HT-29 (cell line): ENCODE results near the gene KIAA0930. TPM values are rescaled to one million over a fixed set of nuclear protein-coding genes. Genes with fewer than 3 reads are reported as not detected.

Experiments
- DNase-seq: peaks from one replicate; pipeline ENCODE4 v3.0.0-alpha.2; 2015; ENCODE audit warnings: low spot score
- total RNA-seq: library from RNA; depleted of rRNA; stranded (reverse); fragments of >200 nt; shearing (Covaris generic); gene quantifications from 2 replicates; pipeline ENCODE4 v1.2.3, GENCODE V29; 2014

KIAA0930 gene
- total RNA-seq, 1 experiment from 2014 or later: 43.2 TPM

DNA sequence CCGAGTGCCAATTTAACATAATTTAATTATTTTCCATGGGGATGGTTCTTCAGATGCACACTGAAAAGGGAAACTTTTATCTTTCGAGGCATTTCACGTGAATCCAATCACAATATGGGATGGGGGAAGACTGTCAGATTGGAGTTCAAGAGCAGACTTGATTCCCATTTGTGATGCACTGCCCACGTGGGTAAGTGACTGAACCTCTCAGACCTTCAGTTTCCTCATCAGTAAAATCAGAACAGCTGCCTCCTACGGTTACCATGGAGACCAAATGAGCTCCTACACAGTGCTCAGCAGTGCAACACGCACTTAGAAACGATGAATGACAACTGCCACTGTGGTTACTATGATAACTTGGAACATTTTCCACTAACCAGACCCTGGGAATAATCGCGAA lies 21.7 kb downstream of the KIAA0930 start:
- peak; percentile 8 for DNase-seq

DNA sequence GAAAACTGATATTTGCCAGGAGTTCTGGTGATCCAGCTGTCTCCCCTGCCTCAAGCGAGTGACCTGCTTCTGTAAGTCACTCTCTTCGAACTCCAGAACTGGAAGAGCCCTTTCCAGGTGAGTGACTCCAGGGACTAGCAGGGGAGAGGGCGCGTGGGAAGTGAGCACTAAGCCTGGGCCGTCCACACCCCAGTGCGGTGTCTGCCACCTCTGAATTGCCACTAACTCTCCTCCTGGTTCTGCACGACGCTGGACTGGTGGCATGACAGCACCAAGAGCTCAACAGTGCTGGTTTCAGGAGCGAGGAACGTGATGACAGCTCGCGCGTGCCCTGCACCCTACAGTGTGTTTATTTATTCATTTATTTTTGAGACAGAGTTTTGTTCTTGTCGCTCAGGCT lies 22.9 kb downstream of the KIAA0930 start:
- no peak for DNase-seq

DNA sequence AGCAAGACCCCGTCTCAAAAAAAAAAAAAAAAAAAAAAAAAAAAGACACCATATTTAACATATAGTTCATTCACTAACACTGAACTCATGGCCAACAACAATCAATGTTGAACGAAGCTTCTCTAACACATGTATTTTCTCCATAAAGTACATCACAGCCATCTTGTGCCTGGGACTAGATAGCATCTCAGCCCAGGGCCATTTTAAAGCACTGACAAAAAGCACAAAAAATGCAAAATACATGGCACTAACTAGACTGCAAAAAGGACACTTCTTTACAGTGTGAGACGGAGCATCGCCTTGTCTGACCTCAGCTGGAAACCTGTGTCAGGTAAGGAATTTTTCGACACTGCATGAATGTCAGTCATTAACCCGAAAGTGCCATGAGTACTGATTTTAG lies 23.3 kb downstream of the KIAA0930 start:
- DNase-seq: no peak

DNA sequence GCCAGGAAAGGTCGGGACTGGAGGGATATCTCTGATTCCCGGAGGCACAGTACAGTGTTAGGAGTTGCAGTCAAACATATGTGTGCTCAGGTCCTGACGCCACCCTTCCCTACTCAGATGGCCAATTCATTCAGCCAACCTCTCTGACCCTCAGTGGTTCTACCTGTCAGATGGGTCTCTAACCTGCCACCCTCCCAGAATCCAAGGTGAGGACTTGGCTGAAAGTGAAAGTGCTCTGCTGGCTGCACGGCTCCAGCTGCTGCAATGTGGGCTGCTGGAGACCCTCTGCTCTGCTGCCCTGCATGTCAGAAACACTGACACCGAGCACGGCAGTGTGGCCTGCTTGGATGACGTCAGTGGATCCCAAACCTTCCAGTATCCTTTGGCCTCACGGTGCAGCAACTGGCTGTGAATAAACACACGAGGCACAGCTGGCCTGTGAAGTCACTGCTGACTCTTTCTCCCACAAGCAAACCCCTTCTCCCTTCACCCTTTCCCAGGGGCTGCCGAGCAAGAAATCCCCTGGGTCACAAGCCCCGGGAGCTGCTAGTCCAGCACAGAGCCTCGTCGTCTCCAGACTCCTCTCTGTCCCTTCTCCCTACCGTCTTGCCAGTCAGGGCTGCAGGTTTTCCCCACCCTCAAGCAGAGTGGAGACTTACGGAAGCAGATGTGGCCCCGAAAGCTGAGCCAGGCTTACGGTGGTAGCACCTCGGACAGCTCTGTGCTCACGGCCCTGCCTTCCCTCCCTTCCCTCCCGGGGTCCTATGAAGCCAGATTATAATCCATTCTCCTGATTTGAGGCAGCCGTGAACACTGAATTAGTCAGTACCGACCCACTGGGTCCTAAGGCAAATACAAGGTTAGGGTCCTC lies 24.3 kb downstream of the KIAA0930 start:
- no peak for DNase-seq

DNA sequence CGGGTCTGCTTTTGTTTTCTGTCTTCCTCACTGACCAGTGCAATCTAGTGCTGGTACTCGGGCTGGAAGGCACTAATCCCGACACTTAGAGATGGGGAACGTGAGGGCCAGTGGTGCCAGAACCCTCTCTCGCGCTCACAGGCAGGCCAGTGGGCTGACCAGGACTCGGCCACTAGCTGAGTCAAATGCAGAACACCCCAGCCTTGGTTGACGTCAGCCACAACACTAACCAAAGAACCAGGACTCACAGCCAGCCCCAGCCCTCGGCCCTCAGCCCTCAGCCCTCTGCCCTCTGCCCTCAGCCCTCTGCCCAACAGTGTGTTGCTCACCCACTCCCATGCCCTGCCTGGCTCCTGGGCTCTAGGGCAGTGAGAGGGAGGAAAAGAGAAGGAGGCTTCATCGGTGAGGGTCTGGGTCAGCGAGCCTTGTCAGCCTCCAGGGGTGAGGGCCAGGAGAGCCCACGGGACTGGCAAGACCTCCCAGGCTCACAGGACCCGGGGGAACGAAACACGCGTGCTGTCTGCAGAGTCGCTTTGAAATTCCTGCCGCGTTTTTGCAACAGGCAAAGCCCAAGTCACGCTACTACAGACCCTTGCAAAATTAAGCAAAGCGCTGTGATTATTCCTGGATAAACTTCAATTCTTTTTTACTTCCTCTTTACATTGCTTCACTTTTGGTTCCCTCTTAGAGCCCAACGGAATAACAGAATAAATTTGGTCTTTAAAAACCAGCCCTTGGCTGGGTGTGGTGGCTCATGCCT lies 27.5 kb downstream of the KIAA0930 start:
- no peak for DNase-seq

DNA sequence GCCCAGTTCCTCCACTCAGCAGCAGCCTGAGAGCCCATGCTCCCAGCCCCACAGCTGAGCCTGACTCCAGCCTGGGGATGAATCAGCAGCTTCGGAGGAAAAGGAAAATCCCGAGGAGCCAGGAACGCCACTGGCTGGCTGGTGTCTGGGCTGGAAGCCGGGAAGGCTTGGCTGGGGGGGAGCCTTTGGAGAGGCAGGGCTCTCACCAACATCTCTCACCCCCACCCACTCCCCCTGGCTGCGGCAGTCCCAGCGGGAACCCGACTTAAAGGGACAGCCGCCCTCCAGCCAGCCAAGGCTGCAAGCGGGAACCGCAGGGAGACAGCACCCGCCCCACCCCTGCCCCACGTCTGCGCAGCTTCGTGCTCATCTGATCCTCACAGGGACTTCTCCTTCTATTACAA lies 28.4 kb downstream of the KIAA0930 start:
- DNase-seq: no peak

DNA sequence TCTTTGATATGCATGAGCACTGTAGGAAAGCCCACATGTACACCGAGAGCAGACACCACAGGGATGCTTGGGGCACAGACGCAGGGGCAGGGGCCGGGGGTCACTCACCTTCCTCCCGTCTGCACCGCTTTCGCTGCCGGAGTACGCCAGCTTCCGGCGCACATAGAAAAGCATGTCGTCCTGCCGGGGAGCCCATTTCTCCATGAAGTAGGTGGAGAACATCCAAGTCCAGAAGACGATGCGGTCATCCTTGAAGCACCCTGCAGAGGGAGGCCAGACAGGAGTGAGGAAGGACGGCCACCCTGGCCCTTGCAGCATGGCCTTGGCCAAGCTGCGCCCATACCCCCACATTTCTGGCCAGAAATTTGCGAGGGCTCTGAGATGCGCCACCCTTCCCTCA lies 28.8 kb downstream of the KIAA0930 start:
- no peak for DNase-seq

DNA sequence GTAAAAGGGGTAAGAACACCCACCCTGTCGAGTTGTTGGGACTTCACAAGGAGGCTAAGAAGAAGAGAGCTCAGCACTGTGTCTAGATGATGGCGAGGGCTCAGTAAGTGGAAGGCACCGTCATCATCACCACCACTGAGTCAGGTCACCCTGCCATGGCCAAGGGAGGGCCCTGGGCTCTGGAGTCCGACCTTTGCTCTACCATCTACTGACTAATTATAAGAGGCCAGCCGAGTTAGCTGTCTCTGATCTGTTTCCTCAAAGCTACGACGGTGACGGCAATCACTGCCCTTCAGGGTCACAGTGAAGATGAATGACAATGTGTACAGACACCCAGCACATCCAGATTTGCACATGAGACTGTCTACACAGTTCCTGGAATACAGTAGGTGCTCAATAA lies 29.3 kb downstream of the KIAA0930 start:
- DNase-seq: no peak

DNA sequence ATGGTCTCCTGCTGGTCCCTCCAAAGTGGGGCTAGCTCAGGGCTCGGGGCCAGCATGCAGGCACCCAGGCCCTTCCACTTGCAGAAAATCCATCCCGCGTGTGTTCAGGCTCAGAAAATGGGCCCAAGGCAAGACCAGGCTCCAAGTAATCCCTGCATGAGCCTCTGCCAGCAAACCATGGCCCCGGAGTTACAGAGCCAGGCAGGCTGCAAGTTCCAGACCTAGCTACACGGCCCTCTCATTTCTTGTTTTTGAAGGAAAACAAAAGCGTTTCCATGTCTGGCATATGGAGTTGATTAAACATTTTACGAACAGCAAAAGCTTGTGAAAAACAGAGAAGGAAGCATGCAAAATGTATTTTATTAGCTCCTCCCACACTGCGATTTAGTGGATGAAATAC lies 29.7 kb downstream of the KIAA0930 start:
- no peak for DNase-seq

DNA sequence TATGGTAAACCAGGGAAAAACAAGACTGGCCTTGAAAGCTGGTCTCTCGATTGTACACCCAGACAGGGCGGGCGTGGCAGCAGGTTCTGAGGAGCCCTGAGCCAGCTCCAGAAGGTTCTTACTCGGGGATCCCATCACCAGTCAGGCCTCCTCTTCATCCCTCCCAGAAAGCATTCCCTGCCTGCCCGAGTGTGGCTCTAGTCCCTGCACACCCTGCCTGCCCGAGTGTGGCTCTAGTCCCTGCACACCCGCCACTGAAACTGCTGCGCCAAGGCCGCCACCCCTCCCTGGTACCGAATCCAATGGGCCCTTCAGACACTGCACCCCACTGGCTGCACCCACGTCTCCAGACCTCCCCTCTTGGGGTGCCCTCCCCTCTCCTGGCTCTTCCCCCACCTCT lies 30.1 kb downstream of the KIAA0930 start:
- no peak for DNase-seq

DNA sequence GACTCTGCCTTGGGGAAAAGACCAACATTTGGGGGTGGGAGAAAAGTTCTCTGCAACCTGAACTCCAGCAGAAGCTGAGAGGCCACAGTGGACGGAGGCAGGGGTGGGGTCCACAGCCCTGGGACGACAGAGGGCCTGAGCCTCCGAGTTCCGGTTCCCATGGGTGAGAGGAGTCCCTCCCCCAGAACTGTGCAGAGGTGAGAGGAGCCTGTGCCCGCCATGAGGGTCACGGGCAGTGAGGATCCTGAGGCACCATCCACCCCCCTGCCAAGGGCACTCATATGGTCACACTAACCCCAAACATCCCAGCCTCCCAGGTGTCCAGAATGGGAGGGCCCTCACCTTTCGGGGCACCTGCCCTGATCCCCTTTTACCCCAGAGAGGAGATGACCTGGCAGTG lies 30.5 kb downstream of the KIAA0930 start:
- no peak for DNase-seq

DNA sequence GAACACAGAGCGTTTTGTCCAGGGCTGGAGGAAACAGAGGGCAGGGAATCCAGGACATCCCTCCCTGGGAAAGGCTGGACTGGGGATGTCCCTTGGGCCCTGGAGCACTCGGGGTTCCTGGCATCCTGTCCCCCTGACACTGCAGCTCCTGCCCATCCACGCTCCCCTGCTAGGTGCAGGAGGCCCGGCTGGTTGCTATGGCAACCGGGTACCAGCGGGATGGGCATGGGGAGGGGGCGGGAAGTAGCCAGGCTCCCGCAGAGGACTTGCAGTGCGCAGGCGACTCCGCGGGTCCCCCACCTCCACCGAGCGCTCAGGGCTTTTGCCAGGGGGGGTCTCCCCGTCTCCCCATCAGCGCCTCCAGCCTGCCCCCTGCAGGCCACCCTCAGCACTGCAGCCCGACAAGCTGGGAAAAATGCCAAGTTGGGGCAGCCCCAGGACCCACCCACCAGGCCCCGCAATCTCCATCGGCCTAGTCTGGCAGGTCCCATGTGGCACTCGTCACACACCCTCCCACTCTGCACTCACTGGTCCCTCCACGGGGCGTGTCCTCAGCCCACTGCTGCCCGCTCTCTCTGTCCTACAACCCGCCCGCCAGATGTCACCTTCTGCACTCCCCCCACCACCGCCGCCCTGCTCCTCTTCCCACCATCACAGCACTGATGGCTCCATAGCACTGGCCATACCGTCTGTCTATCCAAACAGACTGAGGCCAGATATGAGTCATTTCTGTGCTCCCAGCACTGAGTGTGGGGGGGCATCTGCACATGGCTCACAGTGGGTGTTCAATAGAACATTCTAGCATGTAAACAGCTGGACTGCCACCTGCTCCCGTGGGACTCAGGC lies 31.5 kb downstream of the KIAA0930 start:
- no peak for DNase-seq

DNA sequence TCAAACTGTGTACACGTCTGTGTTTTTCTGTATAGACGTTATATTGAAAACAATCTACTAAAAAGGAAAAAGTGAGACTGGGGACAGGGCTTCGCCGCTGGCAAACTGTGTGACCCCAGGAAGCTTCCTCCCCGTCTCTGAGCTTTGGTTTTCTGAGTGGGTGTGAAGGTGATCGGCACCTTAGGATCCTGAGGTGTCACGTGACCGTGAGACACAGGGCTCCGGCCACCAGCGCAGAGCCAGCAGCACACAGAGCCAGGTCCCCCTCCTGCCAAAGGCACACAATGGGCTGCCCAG lies 32.0 kb downstream of the KIAA0930 start:
- DNase-seq: no peak

DNA sequence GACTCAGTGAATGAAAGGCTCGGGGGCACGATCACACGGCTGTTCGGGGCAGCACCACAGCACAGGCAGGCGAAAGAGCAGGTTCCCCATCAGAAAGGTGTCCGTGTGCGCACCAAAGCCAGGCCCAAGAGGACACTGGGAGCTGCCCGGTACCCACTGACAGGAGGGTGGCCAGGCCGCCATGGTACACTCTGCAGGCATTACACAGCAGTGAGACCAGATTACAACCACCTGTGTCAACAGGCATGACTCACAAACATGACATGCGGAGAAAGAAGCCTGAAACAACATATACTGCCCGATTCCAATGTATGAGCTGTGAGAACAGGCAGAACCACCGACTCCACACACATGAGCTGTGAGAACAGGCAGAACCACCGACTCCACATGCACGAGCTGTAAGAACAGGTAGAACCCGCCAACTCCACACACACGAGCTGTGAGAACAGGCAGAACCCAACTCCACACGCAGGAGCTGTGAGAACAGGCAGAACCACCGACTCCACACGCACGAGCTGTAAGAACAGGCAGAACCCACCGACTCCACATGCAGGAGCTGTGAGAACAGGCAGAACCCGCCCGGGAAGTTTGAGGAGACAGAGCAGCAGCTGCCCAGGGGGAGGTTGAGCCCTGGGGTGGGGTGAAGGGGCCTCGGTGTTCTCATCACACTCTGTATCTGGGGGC lies 32.6 kb downstream of the KIAA0930 start:
- no peak for DNase-seq

DNA sequence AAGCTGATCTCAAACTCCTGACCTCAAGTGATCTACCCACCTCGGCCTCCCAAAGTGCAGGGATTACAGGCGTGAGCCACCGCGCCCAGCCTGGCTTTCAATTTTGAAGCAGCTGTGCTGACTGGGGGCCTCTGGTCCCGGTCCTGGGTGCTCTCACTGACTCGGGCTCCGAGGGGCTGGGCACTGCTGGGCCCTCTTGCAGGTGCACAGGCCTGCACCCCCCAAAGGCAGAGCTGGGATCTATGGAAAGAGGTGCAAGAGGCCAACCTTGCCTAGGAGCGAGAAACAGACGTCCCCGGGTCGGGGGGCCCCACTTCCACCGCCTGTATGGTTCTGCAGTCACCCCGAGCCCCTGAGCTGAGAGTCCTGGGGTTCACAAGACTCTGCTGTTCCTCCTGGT lies 33.2 kb downstream of the KIAA0930 start:
- no peak for DNase-seq

DNA sequence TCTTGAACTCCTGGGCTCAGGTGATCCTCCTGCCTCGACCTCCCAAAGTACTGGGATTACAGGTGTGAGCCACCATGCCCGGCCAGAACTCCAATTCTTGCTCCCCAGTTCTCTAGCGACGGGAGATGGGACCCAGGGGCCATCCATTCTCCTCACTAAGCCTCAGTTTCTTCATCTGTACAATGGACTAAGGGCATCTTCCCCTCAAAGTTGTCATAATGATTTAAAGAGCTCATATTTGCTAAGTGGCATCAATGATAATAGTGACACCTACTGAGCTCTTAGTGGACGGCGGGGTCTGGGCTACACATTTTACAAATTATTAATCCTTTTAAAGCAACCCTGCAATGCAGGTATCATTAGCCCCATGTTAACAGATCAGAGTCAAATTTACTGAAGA lies 34.5 kb downstream of the KIAA0930 start:
- DNase-seq: no peak

DNA sequence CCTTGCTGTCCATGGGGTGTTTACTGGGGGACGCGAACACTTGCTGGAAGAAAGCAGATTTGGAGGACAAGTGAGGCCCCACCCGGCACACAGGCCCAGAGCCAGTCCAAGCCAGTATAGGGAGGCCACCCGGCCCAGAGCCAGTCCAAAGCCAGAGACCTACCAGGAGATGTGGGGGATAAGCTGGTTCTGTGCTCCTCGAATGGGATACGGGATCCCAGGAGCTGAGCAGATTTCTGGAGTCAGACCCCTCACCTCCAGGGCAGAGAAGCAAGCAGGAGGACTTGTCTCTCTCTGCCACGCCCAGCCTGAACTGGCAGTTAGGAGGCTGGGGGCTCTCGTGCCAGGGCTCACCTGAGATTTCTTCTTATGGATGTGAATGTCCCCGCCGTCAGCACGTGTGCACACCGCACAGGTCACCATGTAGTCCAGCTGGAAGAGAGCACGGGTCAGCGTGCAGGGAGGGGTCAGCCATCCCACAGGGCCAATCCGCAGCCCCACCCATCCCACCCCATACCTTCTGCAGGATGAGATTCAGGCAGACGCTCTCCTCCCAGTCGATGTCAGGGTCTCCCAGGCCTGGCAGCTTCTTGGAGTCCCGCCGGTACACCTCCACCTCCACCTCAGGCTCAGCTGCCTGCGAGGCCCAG lies 35.3 kb downstream of the KIAA0930 start:
- no peak for DNase-seq

DNA sequence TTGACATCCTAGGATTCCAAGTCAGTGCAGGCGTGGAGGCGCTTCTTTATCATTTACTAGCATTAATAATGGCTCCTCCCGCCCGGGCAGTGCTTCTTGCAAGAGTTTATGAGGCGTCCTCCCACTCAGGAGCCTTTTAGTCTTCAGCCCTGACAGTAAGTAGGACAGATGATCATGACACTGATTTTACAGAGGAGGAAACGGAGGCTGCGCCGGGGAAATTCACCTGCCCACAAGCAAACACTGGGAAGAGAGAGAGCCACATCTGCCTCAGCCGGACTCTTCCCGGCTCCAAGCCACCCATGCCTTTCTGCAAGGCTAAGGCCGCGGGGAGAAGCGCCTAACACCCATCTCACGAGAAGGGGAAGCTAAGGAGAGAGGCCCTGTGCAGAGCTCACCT lies 35.9 kb downstream of the KIAA0930 start:
- DNase-seq: no peak

DNA sequence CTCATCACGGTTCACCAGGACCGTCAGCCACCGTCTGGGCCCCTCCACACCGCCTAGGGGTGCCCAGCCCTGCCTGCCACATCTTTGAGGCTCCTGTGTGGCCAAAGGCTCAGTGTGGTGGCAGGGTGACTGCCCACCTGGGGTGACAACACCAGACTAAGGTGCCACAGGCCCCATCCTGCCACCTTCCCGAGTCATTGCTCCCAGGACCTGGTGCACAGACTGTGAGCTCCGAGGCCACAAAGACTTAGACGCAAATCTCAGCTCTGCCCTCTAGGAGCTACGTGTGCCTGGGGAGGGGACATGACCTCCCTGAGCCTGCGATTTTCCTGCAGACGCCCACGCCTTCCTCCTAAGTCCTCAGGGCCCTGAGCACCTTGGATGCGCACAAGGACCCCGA lies 36.5 kb downstream of the KIAA0930 start:
- DNase-seq: no peak

DNA sequence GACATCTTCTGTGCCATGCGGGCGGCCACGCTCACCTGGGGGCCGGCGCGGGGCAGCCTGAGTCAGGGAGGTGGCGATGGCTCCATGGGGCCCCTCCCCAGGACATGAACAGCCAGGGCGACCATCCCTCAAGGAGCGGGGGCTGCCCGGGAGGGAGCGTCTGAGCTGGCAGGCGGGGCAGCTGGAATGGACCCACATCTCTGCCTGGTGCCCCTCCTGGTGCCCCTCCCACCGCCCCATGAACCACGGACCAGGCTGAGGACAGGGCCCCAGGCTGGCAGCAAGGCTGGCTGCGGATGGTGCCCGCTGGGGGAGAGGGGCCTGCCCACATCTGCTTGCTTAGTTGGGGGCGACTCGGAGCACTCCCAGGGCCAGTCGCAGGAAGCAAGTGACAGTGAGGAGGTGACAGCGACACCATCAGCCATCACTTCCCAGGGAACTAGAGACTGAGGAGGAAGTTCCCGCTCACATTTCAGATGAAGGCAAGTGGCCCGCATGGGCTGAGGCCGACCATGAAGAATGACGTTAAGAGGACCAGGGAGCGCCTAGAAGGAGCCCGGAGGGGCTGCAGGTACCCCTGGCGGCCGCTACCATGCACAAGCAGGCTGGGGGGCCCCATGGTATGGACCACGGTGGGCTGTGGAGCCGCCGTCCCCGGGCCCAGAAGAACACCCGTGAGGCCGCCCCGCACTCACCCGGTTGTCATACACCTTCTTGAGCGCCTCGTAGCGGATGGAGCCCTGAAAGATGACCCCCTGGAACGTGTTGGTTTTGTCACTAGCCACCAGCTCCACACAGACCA lies 37.3 kb downstream of the KIAA0930 start:
- no peak for DNase-seq
